WTC11 (cell line): ENCODE results near the gene SLC1A7.

Source experiments
- ATF1 ChIP-seq: sonication (generic); formaldehyde crosslinking; IDR thresholded peaks from 2 replicates; pipeline ENCODE4 v1.8.1; 2023; ENCODE audit warnings: mild to moderate bottlenecking, moderate library complexity, missing genetic modification reagents
- CTCF ChIP-seq: fragments of 200-600 bp; IDR thresholded peaks from 2 replicates; pipeline ENCODE4 v1.8.0; 2022; ENCODE audit warnings: antibody characterized with exemption
- MLX ChIP-seq: sonication (generic); formaldehyde crosslinking; IDR thresholded peaks from 2 replicates; pipeline ENCODE4 v1.8.1; 2023; ENCODE audit warnings: mild to moderate bottlenecking, missing genetic modification reagents, moderate library complexity
- MXD4 ChIP-seq: fragments of 250-450 bp; sonication (Bioruptor Pico); IDR thresholded peaks from 2 replicates; pipeline ENCODE4 v1.8.0; 2021; ENCODE audit warnings: mild to moderate bottlenecking, moderate library complexity, borderline replicate concordance
- STAT6 ChIP-seq: sonication (generic); formaldehyde crosslinking; conservative IDR thresholded peaks from 2 replicates; pipeline ENCODE4 v1.8.1; 2023; ENCODE audit warnings: mild to moderate bottlenecking, low read depth, missing genetic modification reagents, moderate library complexity

GRCh38 chr1:53122961-53123413 is 19.5 kb downstream of the SLC1A7 start:
- no peak for TF ChIP-seq CTCF
- TF ChIP-seq STAT6 (CRISPR knock-in tag): no peak
- TF ChIP-seq MLX (CRISPR knock-in tag): no peak
- no peak for TF ChIP-seq ATF1 (CRISPR knock-in tag)
- TF ChIP-seq MXD4 (CRISPR knock-in tag): no peak
